Activated CD8-positive, alpha-beta memory T cell treated with anti-CD3 and anti-CD28 coated beads for 36 hours (primary cell): ENCODE data around the gene ADAMTS7. TPM values are rescaled to one million over a fixed set of nuclear protein-coding genes. Genes with fewer than 3 reads are reported as not detected.
"Not testable (repeated sequence)": the region's sequence is repeated elsewhere in the genome, so short reads cannot be mapped to it uniquely, and the experiment has no call there.

Source experiments
- CTCF ChIA-PET: fragments of 350-600 bp; sonication (Branson Sonifier 250); formaldehyde crosslinking; loops from one replicate; lab custom pipeline; 2021; ENCODE audit warnings: antibody characterized with exemption; lab: Charles Lee
- POLR2A ChIA-PET: fragments of 350-600 bp; sonication (Branson Sonifier 250); formaldehyde crosslinking; loops from one replicate; lab custom pipeline; 2021; ENCODE audit warnings: antibody characterized with exemption; lab: Charles Lee
- total RNA-seq, 2 experiments: library from RNA; stranded (reverse); gene quantifications; one replicate each; pipeline ENCODE4 v1.2.3, GENCODE V29; 2021

Gene ADAMTS7, protein sequence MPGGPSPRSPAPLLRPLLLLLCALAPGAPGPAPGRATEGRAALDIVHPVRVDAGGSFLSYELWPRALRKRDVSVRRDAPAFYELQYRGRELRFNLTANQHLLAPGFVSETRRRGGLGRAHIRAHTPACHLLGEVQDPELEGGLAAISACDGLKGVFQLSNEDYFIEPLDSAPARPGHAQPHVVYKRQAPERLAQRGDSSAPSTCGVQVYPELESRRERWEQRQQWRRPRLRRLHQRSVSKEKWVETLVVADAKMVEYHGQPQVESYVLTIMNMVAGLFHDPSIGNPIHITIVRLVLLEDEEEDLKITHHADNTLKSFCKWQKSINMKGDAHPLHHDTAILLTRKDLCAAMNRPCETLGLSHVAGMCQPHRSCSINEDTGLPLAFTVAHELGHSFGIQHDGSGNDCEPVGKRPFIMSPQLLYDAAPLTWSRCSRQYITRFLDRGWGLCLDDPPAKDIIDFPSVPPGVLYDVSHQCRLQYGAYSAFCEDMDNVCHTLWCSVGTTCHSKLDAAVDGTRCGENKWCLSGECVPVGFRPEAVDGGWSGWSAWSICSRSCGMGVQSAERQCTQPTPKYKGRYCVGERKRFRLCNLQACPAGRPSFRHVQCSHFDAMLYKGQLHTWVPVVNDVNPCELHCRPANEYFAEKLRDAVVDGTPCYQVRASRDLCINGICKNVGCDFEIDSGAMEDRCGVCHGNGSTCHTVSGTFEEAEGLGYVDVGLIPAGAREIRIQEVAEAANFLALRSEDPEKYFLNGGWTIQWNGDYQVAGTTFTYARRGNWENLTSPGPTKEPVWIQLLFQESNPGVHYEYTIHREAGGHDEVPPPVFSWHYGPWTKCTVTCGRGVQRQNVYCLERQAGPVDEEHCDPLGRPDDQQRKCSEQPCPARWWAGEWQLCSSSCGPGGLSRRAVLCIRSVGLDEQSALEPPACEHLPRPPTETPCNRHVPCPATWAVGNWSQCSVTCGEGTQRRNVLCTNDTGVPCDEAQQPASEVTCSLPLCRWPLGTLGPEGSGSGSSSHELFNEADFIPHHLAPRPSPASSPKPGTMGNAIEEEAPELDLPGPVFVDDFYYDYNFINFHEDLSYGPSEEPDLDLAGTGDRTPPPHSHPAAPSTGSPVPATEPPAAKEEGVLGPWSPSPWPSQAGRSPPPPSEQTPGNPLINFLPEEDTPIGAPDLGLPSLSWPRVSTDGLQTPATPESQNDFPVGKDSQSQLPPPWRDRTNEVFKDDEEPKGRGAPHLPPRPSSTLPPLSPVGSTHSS (N-terminal part only)
- under 1 TPM; 0.23 to 0.48 TPM for total RNA-seq

DNA sequence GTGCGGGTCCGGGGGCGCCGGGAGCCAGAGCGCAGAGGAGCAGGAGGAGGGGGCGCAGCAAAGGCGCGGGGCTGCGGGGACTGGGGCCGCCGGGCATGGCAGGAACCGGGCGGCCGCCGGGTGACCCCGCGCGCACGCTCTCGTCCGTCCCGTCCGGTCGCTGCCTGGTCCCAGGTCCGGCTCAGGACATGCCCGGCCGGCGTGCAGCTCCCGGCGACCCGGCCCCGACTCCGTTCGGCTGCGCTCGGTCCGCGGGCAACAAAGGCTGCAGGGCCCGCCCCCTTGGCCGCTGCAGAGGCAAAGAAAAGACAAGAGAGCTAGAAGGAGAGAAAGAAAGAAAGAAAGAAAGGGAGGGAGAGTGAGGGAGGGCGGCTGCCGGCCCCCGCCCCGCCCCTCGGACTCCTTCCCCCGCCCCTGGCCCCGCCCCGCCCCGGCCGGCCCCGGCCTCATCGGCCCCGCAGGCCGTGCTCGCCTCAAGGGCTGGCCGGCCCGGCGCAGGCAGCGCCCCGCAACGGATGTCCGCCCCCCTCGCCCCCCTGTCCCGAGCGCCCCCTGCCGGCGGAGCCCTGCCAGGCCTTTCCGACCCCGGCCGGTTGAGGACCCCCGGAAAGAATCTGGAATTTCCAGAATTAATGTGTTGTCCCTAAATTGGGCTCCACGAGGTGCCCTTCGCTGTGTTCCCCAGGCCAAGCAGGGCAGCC lies at the start of gene ADAMTS7:
Gene ADAMTS7, minus strand, starts transcription at position 341 of the 701 bp plus-strand sequence. Its CDS starts 244 bp downstream, at position 97.
- CTCF ChIA-PET, result interaction anchor here (0.7 to 1.4 kb wide), 5 partner anchors 18 to 80 kb away, joined by 3 read pairs; no protein-coding TSS in a partner anchor

DNA sequence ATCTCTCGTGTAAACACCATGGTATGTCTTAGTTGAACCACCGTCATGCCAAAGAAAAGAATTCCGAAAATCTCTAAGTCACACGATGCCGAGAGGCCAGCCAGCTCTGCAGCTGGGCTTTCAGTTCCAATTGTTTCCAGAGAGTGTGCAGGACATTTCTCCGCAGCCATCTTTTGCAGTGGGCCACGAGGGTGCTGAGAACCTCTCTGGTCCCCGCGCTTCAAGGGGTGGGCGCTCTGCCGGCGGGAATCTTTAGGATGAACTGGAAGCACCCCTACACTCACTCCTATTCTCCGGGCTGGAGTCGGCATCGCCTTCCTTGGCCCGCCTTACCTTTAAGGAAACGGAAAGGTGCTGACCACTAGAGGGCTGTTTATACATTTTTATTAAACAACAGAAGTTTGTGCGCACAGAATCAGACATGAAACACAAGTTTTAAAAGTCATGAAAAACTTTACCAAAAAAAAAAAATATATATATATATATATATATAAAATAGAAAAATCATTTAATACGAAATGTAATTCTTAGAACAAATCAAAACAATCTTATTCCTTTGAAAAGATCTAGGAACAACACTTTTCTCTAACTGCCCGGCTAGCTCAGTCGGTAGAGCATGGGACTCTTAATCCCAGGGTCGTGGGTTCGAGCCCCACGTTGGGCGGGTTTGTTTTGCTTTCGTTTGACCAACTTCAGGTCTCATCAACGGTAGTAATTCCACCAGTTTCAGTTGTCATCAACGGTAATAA lies 48.9 kb upstream of the ADAMTS7 start:
- POLR2A ChIA-PET, result interaction anchor here (0.7 kb wide), 1 partner anchor 1353 kb away, joined by 4 read pairs; no protein-coding TSS in a partner anchor

More for the DNA sequence above, at the start of gene ADAMTS7:
- POLR2A ChIA-PET, result interaction anchor here (0.6 kb wide), 1 partner anchor 10 kb away, joined by 3 read pairs; no protein-coding TSS in a partner anchor

DNA sequence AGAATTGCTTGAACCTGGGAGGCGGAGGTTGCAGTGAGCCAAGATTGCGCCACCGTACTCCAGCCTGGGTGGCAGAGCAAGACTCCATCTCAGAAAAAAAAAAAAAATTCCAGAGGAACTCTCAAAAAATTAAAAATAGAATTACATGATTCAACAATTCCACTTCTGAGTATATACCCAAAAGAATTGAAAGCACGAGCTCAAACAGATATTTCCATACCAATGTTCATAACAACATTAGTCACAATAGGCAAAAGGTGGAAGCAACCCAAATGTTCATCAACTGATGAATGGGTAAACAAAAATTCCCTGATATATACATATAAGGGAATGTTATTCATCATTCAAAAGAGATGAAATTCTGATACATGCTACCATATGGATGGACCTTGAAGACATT lies 44.5 kb upstream of the ADAMTS7 start:
- ChIA-PET POLR2A (interaction anchor here (0.6 kb wide), 1 partner anchor 11 kb away, joined by 4 read pairs; no protein-coding TSS in a partner anchor), CTCF (no interaction called here)

More for the DNA sequence above, 48.9 kb upstream of the ADAMTS7 start:
- CTCF ChIA-PET, result interaction anchor here (0.7 to 1.4 kb wide), 5 partner anchors 12 to 120 kb away, joined by 3 to 6 read pairs (median 3); partner anchors contain the start of gene MORF4L1

DNA sequence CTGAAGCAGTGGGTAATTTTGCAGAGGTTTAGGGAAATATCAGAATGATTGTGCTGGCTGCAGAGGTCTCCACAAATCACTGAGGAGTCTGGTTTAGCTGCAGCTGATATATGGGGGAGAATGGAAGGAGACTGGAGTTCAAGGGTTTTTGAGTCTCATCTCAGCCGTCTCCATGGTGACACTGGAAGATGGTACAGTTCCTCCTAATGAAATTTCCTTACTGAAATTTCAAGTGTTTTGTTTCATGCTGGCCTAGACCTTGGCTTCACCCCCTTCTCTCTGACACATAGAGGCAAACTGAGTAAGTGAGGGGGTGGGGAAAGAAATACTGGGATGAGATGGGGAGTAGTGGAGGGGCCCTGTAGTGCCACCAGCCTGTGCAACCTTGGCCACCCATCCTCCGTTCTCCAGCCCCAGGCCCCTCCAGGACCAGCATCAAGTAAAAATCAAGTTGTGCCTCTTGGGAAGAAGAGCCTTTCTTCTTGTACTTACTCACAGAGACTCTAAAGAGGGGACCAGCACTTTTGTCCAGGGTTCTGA lies 43.6 kb upstream of the ADAMTS7 start:
- POLR2A ChIA-PET, result no interaction called here
- CTCF ChIA-PET, result no interaction called here

DNA sequence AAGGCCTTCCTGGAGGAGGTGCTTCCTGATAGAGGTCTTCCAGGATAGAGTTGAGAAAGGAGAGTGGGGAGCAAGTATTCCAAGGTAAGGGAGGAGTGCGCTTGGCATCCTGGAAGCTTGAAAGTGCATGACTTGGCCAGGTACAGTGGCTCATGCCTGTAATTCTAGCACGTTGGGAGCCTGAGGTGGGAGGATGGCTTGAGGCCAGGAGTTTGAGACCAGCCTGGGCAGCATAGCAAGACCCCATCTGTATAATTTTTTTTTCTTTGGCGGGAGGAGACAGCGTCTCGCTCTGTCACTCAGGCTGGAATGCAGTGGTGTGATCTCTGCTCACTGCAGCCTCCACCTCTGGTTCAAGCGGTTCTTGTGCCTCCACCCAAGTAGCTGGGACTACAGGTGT lies 42.2 kb upstream of the ADAMTS7 start:
- CTCF ChIA-PET, result no interaction called here
- POLR2A ChIA-PET, result no interaction called here

DNA sequence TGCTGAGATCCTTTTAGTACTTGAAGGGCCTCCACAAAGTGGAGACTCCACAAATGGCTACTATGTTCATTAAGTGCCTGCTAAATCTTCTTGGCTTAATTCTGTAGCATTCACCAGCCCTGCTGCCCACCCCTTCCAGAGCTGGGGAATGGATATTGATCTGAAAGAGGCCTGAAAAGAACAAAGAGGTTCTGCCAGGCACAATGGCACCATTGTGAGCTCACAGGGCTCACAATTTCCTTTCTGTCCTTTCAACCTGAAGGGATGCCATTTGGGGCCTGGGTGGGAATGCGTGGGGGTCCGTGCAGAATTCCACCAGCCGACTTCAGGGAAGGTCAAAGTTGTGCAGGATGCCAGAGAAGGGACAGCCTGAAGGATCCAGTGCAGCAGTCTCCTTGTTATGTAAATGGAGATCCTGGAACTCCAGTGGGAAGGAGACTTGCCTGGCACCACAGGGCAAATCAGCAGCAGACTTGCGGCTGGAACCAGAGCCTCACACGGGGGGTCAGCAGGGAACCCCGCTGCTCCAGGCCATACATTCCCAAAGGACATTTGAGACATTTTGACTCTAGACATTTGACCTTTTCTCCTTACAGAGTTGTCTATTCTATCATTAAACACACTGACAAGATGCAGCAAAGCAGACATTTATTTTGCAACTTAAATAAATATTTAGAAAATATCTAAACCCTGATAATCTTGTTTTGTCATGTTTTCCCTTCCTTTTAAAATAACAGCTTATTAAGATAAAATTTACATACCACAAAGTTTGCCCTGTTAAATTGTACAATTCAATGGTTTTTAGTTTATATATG lies 39.9 kb upstream of the ADAMTS7 start:
- ChIA-PET CTCF (no interaction called here), POLR2A (no interaction called here)

DNA sequence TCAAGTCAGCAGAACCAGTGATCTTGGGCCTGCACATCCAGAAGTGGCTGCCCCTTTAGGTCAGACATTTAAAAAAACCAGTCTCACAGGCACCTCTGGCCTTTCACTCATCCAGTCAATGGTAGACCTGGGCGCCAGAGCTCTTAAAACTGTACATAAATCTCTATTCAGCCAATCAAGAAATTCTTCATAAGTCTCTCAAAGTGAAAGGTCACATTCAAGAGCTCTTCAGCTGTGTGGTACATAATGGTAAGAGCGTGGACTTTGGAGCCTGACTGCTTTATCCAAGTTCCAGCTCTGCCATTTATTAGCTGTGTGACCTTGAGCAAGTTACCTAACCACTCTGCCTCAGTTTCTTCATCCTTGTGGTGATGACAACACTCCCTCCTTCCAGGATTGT lies 39.1 kb upstream of the ADAMTS7 start:
- CTCF ChIA-PET, result no interaction called here
- POLR2A ChIA-PET, result no interaction called here

DNA sequence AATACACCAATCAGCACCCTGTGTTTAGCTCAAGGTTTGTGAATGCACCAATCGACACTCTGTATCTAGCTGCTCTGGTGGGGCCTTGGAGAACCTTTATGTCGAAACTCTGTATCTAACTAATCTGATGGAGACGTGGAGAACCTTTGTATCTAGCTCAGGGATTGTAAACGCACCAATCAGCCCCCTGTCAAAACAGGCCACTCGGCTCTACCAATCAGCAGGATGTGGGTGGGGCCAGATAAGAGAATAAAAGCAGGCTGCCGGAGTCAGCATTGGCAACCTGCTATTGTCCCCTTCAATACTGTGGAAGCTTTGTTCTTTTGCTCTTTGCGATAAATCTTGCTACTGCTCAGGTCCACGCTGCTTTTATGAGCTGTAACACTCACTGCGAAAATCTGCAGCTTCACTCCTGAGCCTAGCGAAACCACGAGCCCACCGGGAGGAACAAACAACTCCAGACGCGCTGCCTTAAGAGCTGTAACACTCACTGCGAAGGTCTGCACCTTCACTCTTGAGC lies 36.2 kb upstream of the ADAMTS7 start:
- POLR2A ChIA-PET, CTCF ChIA-PET: not testable (repeated sequence)

DNA sequence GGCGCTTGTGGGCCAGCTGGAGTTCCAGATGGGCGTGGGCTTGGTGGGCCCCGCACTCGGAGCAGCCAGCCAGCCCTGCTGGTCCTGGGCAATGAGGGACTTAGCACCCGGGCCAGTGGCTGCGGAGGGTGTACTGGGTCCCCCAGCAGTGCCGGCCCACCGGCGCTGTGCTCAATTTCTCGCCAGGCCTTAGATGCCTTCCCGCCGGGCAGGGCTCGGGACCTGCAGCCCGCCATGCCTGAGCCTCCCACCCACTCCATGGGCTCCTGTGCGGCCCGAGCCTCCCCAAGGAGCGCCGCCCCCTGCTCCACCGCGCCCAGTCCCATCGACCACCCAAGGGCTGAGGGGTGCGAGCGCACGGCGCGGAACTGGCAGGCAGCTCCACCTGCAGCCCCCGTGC lies 35.6 kb upstream of the ADAMTS7 start:
- CTCF ChIA-PET, POLR2A ChIA-PET: not testable (repeated sequence)

DNA sequence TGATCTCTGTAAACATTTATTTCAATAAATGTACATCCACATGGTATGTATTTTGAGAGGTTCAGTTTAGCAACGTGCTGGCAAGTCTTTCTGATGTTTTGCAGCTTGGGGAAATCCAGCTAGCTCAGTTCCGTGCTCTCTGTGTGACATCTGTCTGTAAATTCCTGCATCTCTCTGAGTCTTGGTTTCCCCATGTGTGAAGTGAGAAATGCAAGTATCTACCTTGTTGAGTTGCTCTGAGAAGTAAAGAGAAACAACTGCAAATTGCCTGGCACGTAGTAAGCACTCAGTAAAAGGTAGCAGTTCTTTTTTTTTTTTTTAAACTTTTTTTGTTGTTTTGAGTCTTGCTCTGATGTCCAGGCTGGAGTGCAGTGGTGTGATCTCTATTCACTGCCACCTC lies 31.3 kb upstream of the ADAMTS7 start:
- POLR2A ChIA-PET, result no interaction called here
- CTCF ChIA-PET, result interaction anchor here (0.6 kb wide), 1 partner anchor 24 kb away, joined by 4 read pairs; no protein-coding TSS in a partner anchor

DNA sequence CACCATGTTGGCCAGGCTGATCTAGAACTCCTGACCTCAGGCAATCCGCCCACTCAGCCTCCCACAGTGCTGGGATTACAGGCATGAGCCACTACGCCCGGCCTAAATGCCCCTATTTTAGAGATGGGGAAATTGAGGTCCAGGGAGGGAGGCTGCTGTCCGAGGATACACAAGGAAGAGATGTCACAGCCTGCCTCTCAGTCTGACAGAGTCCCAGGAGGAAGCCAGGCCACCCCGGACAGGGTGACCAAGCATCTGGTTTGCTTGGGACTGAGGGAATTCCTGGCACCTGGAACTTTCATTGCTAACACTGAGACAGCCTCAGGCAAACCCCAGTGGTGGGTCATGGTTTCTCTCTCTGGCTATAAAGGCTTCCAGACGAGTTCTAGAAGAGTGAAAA lies 30.6 kb upstream of the ADAMTS7 start:
- POLR2A ChIA-PET, result no interaction called here
- CTCF ChIA-PET, result no interaction called here

DNA sequence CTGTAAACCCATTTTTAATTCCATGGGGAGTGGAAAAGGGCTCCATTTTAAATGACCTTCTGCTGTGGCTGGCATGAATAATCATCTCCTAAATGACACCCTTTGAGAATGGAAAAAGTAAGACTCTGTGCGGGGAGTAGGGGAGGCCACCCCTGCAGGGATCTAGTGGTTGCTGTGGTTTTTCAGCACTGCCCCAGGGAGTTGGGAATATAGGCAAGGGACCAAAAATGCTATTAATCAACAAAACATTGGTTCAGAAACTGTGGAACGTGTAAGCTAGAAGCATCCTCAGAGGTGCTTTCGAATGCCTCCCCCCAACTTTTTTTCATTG lies 30.1 kb upstream of the ADAMTS7 start:
- POLR2A ChIA-PET, result no interaction called here
- CTCF ChIA-PET, result no interaction called here

DNA sequence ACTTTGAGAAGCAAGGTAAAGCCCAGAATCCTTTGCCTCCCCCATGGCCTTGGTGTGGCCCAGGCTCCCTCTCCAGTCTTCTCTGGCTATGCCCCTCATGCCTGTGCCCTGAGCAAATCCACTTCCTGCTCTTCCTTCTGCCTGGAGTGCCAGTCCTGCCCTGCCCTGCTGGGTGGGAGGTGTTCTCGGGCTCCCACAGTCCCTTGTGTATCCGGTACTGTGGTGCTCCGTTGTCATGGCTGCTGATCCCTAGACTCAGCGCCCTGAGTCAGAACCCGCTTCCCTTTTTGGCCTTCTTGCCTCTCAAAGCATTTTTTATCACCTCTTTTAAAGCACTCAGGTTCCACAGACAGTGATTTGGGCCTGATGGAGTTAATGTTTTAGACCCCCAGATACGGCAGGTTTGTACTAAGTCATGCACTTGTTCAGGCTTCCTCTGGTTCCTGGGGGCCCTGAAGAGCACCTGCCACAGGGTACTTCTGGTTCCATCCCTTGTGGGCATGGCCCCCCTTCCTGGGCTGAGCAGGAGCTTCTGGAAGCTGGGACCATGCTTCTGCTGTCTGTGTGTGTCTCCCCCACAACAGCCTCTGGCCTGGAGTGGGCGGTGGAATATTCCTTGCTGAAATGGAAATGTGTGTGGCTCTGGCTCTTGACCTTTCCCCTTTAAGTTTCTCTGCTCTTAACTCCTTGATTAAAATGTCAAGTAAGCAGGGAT lies 29.6 kb upstream of the ADAMTS7 start:
- ChIA-PET POLR2A (no interaction called here), CTCF (no interaction called here)

DNA sequence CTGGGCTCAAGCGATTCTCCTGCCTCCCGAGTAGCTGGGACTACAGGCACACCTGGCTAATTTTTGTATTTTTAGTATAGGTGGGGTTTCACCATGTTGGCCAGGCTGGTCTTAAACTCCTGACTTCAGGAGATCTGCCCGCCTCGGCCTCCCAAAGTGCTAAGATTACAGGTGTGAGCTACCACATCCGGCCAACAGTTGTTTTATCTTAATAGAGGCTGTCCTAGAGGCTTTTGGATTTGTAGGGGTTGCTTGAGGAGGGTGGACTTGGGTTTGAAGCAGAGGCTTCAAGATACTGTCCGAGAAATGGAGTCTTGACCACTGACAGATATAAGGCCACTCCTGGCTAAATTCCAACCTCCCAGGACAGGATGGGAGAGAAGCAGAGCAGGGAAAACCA lies 27.9 kb upstream of the ADAMTS7 start:
- POLR2A ChIA-PET, CTCF ChIA-PET: not testable (repeated sequence)

DNA sequence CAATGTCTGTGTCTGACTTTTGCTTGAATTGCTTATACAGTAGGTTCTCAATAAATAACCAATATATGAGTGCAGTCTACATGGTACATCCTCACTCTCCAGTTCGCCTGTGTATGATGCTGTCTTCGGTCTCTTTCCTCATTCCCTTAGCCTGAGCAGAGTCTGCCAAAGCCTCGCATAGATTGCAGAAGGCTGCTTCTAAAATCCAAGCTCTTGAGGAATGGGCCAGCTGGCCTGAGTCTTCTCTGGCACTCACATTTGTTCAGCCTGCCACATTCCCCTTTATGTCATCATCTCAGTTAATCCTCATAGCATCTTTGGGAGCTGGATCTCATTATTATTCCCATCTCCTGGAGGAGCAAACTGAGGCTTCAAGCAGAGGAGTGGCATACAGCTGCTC lies 27.2 kb upstream of the ADAMTS7 start:
- ChIA-PET POLR2A (no interaction called here), CTCF (no interaction called here)

DNA sequence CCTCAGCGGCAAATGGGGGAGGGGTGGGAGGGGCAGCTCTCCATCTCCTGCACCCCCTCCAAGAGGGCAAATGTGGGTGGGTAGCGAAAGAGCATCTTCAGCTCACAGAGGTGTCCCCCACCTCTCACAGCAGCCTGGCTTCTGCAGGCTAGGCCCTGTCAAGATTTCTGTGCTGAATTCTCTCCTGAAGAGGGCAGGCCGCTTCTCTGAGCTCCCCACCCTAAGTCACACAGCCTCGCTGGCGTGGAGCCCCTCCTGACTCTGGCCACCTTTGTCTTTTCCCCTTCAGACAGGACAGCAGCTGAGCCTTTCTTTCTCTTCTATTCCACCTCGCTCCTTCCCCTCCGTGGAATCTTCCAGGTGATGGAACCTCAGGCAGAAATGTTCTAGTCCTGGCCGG lies 26.3 kb upstream of the ADAMTS7 start:
- ChIA-PET POLR2A (no interaction called here), CTCF (no interaction called here)
